Mesothelial cell of epicardium (in vitro differentiated cells): ENCODE measurements around the gene C16orf46. TPM values are rescaled to one million over a fixed set of nuclear protein-coding genes. Genes with fewer than 3 reads are reported as not detected.

Source experiments
- DNase-seq, 2 experiments: peaks; one replicate each; pipeline ENCODE4 v3.0.0; 2021; ENCODE audit warnings: low spot score in 2 of 2; ENCODE audit not compliant: unreplicated experiment in 2 of 2
- H3K27ac Mint-ChIP-seq: 2 replicates; pipeline ENCODE4 v1.8.0; 2021; ENCODE audit warnings: mixed read lengths
- H3K27me3 Mint-ChIP-seq: 2 replicates; pipeline ENCODE4 v1.8.0; 2021; ENCODE audit warnings: low read depth, mixed read lengths
- H3K36me3 Mint-ChIP-seq: 2 replicates; pipeline ENCODE4 v1.8.0; 2021; ENCODE audit warnings: mixed read lengths
- H3K4me1 Mint-ChIP-seq: 2 replicates; pipeline ENCODE4 v1.8.0; 2021; ENCODE audit warnings: mixed read lengths
- H3K4me3 Mint-ChIP-seq: 2 replicates; pipeline ENCODE4 v1.8.0; 2021; ENCODE audit warnings: mild to moderate bottlenecking, moderate library complexity, mixed read lengths
- H3K9me3 Mint-ChIP-seq: 2 replicates; pipeline ENCODE4 v1.8.0; 2021; ENCODE audit warnings: mixed read lengths
- total RNA-seq: library from RNA; stranded (reverse); gene quantifications from 3 replicates; pipeline ENCODE4 v1.2.1, GENCODE V29; 2021
- TF ChIP-seq, protein P1 (sequence below): fragments of 200-600 bp; sonication (generic); IDR thresholded peaks from one replicate; pipeline ENCODE4 v1.5.0; 2021; ENCODE audit warnings: antibody characterized with exemption; ENCODE audit not compliant: unreplicated experiment

C16orf46 gene
- total RNA-seq, 1 donor from 2014 or later, result 0.89 TPM

DNA sequence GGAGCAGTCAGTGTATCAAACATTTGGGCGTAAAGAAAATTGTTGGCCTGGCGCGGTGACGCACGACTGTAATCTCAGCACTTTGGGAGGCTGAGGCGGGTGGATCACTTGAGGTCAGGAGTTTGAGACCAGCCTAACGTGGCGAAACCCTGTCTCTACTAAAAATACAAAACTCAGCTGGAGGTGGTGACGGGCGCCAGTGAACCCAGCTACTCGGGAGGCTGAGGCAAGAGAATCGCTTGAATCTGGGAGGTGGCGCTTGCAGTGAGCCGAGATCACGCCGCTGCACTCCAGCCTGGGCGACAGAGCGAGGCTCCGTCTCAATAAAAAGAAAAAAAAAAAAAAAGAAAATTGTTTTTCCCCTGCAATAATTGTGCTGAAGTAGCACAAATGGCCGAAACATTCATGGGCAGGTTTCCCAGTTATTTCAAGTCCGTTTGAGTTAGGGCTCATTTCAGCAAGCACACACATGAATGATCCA lies 17.8 kb upstream of the C16orf46 start:
- H3K27ac Mint-ChIP-seq, result peak overlapping the region; percentile 21
- H3K36me3 Mint-ChIP-seq, result peaks cover 1% of the 10 kb centered on the region
- H3K27me3 Mint-ChIP-seq, result no peaks in the 10 kb centered on the region
- peaks cover 10% of the 10 kb centered on the region for H3K4me1 Mint-ChIP-seq
- no peak for DNase-seq
- TF ChIP-seq, protein P1, sequence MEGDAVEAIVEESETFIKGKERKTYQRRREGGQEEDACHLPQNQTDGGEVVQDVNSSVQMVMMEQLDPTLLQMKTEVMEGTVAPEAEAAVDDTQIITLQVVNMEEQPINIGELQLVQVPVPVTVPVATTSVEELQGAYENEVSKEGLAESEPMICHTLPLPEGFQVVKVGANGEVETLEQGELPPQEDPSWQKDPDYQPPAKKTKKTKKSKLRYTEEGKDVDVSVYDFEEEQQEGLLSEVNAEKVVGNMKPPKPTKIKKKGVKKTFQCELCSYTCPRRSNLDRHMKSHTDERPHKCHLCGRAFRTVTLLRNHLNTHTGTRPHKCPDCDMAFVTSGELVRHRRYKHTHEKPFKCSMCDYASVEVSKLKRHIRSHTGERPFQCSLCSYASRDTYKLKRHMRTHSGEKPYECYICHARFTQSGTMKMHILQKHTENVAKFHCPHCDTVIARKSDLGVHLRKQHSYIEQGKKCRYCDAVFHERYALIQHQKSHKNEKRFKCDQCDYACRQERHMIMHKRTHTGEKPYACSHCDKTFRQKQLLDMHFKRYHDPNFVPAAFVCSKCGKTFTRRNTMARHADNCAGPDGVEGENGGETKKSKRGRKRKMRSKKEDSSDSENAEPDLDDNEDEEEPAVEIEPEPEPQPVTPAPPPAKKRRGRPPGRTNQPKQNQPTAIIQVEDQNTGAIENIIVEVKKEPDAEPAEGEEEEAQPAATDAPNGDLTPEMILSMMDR, result no peak
- peak overlapping the region; percentile 73 for H3K4me3 Mint-ChIP-seq
- H3K9me3 Mint-ChIP-seq, result no peaks in the 10 kb centered on the region

DNA sequence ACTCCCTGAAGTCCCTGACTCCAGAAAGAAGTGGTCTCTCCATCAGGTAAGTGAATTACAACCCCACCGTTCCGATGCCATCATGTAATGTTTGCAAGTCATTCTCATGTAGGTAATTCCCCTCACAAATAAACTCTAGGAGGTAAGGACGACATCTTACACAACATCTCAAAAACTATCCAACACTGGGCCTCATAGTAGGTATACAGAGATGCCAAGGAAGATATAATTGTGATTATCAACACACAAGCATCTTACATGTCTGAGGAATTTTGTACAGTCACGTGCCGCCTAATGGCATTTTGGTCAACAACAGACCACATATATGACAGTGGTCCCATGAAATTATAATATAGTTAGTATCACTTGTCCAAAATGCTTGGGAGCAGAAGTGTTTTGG lies 11.8 kb upstream of the C16orf46 start:
- H3K4me1 Mint-ChIP-seq, result no peaks in the 10 kb centered on the region
- H3K36me3 Mint-ChIP-seq, result peaks cover 10% of the 10 kb centered on the region
- H3K4me3 Mint-ChIP-seq, result no peak overlapping the region
- no peaks in the 10 kb centered on the region for H3K27me3 Mint-ChIP-seq
- no peak for DNase-seq
- no peak overlapping the region for H3K27ac Mint-ChIP-seq
- TF ChIP-seq, protein P1, result no peak
- H3K9me3 Mint-ChIP-seq, result no peaks in the 10 kb centered on the region

DNA sequence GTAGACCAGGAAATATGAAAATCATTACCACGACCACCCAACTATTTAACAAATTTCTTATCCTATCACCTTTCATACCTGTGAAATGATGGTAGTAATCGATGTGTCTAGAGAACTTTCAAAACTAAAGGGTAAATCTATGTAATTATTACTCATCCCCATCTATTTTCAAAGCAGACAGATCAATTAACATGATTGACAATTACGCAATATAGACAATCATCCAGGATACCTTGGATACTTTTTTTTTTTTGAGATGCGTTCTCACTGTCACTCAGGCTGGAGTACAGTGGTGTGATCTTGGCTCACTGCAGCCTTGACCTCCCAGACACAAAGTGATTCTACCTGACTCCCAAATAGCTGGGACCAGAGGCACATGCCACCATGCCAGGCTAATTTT lies 4.0 kb upstream of the C16orf46 start:
- DNase-seq, result no peak
- H3K4me1 Mint-ChIP-seq, result peaks cover 4% of the 10 kb centered on the region
- no peaks in the 10 kb centered on the region for H3K27me3 Mint-ChIP-seq
- TF ChIP-seq, protein P1, result no peak
- H3K36me3 Mint-ChIP-seq, result no peaks in the 10 kb centered on the region
- H3K9me3 Mint-ChIP-seq, result no peaks in the 10 kb centered on the region
- H3K4me3 Mint-ChIP-seq, result no peak overlapping the region
- H3K27ac Mint-ChIP-seq, result no peak overlapping the region

DNA sequence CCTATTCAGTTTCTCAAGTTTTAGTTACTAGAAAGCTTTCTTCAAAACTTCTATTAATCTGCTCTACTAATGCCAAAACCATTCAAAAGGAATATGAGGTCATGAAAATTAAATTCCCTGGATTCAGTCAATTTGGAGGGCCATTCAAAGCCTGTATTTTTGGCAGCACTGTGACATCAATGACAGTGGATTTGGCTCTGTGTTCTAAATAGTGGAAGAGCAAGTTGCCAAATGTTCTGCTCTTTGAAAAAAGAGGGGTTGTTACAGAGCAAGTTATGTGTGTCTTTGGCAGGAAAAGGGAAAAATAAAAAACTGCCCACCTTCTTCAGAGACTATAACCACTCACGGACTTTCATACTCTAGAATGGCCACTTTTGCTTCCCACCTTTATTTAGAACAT lies 3.2 kb upstream of the C16orf46 start:
- no peak for DNase-seq
- no peaks in the 10 kb centered on the region for H3K9me3 Mint-ChIP-seq
- no peaks in the 10 kb centered on the region for H3K36me3 Mint-ChIP-seq
- TF ChIP-seq, protein P1, result no peak
- no peak overlapping the region for H3K27ac Mint-ChIP-seq
- no peaks in the 10 kb centered on the region for H3K27me3 Mint-ChIP-seq
- H3K4me3 Mint-ChIP-seq, result no peak overlapping the region
- H3K4me1 Mint-ChIP-seq, result peaks cover 4% of the 10 kb centered on the region

DNA sequence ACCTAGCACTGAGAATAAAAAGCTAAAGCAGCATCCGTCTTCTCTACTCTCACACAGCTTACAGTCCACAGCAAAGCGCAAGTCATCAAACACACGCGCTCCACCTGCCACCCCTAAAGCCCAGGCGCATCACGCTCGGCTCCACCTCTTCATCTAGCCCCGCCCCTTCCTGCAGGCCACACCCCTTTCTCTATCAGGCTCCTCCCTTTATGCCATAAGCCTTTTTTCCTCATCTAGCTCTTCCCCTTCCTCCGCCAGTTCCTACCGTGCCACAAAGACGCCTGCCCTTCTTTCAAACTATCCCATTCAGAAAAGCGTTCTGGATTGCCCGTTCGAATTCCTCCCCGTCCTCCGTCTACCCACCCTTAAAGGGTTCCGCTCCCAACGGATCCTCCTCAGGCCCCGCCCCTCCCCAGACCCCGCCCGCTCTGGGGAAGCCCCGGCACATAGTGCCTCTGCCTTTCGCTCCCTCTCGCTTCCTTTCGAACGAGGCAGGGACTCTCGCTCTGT lies 417 bp downstream of the C16orf46 start:
- Mint-ChIP-seq H3K27me3 (no peaks in the 10 kb centered on the region), H3K36me3 (no peaks in the 10 kb centered on the region), H3K4me3 (no peak overlapping the region), H3K9me3 (no peaks in the 10 kb centered on the region), H3K27ac (no peak overlapping the region), H3K4me1 (peaks cover 24% of the 10 kb centered on the region)
- TF ChIP-seq, protein P1, result no peak
- DNase-seq, result peak; percentile 79 to 91
